ENCODE measurements around the gene PAM16.

The PAM16 gene

GRCh38 chr16:4369007-4369733, 18.0 kb upstream of the PAM16 start:
- H3K27me3 ChIP-seq (ENCODE audit: insufficient read depth, low read depth, severe bottlenecking) = no peaks in the 10 kb centered on the region
- no peaks in the 10 kb centered on the region; the same call in 1 of the 2 replicates for H3K36me3 ChIP-seq
- no peaks in the 10 kb centered on the region for H3K9me3 ChIP-seq (ENCODE audit: severe bottlenecking)
- no peak for DNase-seq
- no peak for TF ChIP-seq CTCF (IDR thresholded peaks at IDR 0.05; ENCODE audit: low read depth, low read length)
- H3K27ac ChIP-seq = no peak overlapping the region
- no peak overlapping the region for H3K4me3 ChIP-seq (ENCODE audit: low read depth, low read length)

- H3K27ac ChIP-seq = no peak overlapping the region
- H3K27me3 ChIP-seq (ENCODE audit: insufficient read depth, low read depth, severe bottlenecking) = no peaks in the 10 kb centered on the region
- H3K9me3 ChIP-seq (ENCODE audit: severe bottlenecking) = no peaks in the 10 kb centered on the region
- DNase-seq = no peak
- H3K36me3 ChIP-seq = peaks cover 3% of the 10 kb centered on the region; the same call in 1 of the 2 replicates
- no peak overlapping the region for H3K4me3 ChIP-seq (ENCODE audit: low read depth, low read length)
- TF ChIP-seq CTCF (IDR thresholded peaks at IDR 0.05; ENCODE audit: low read depth, low read length) = 0 out of 2 replicates have a peak, but pooled peaks have one; percentile 9
Observed at GRCh38 chr16:4367393-4367856, 16.3 kb upstream of the PAM16 start.

- H3K9me3 ChIP-seq (ENCODE audit: severe bottlenecking) = no peaks in the 10 kb centered on the region
- no peaks in the 10 kb centered on the region for H3K27me3 ChIP-seq (ENCODE audit: insufficient read depth, low read depth, severe bottlenecking)
- H3K4me3 ChIP-seq (ENCODE audit: low read depth, low read length) = no peak overlapping the region
- TF ChIP-seq CTCF (IDR thresholded peaks at IDR 0.05; ENCODE audit: low read depth, low read length) = no peak
- H3K27ac ChIP-seq = no peak overlapping the region
- peaks cover 5% of the 10 kb centered on the region; the same call in 1 of the 2 replicates for H3K36me3 ChIP-seq
- DNase-seq = no peak
Observed at GRCh38 chr16:4366016-4366415, 14.9 kb upstream of the PAM16 start.

GRCh38 chr16:4365615-4366014, 14.5 kb upstream of the PAM16 start:
- Histone ChIP-seq H3K27me3 (ENCODE audit: insufficient read depth, low read depth, severe bottlenecking) (no peaks in the 10 kb centered on the region), H3K9me3 (ENCODE audit: severe bottlenecking) (no peaks in the 10 kb centered on the region), H3K27ac (no peak overlapping the region), H3K4me3 (ENCODE audit: low read depth, low read length) (no peak overlapping the region), H3K36me3 (peaks cover 5% of the 10 kb centered on the region; the same call in 1 of the 2 replicates)
- no peak for TF ChIP-seq CTCF (IDR thresholded peaks at IDR 0.05; ENCODE audit: low read depth, low read length)
- no peak for DNase-seq

GRCh38 chr16:4365014-4365406, 13.9 kb upstream of the PAM16 start:
- Histone ChIP-seq H3K4me3 (ENCODE audit: low read depth, low read length) (no peak overlapping the region), H3K36me3 (peaks cover 5% of the 10 kb centered on the region; the same call in 1 of the 2 replicates), H3K27me3 (ENCODE audit: insufficient read depth, low read depth, severe bottlenecking) (no peaks in the 10 kb centered on the region), H3K9me3 (ENCODE audit: severe bottlenecking) (no peaks in the 10 kb centered on the region), H3K27ac (no peak overlapping the region)
- no peak for TF ChIP-seq CTCF (IDR thresholded peaks at IDR 0.05; ENCODE audit: low read depth, low read length)
- DNase-seq = no peak

All from WERI-Rb-1 (cell line).